ENCODE data around the gene SPEF1. TPM values are rescaled to one million over a fixed set of nuclear protein-coding genes. Genes with fewer than 3 reads are reported as not detected.

The SPEF1 gene
- total and polyA plus RNA-seq, 2 of the 13 experiments (the other 11 are each of a cell fraction or from before 2014, with no cell fraction given): 0.11 to 0.27 TPM

DNA sequence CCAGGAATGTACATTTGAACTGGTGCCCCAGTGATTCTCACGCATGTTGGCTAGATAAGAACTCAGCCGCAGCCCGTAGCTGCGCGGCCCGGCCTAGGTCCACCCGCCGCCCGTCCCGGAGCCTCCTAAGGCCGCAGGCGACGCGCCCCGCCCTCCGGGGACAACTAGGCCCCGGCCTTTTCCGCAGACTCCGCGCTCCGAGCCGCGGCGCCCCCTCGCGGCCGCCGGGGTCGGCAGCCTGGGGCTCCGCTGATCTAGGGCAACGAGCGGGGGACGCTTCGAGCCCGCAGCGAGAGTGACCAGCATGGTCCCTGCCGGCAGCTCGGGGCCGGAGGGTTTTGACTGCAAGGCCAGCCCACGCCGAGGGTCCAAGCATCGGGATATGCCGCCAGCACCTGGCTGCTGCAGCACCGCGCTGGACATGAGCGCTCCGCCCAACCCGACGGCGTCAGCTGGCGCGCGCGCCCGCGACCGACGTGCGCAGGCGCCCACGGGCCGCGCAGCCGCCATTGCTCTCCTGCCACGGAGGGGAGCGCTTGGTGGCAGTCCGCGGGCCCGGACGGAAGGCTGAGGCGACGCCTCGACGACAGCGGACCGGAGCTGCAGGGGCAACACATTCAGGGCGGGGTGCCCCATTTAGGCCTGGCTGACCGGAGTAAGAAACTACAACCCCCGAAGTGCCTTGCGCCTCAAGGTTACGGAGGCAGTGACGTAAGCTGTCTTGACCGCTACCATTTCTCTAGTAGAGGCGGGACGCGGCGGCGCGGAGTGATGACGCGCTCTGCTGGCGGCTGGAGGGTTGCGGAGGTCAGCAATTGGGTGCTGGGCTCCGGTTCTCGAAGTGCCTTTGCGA is 39.0 kb upstream of the SPEF1 start, which contains the start of gene AP5S1 (continued):
- peak; percentile 95 for TF ChIP-seq RFXAP (CRISPR knock-in tag; IDR thresholded peaks at IDR 0.05; ENCODE audit: borderline replicate concordance)
- peak; percentile 89 for TF ChIP-seq YEATS2 (CRISPR knock-in tag; IDR thresholded peaks at IDR 0.05; ENCODE audit: borderline replicate concordance)
- peak; percentile 93 for TF ChIP-seq KLF11 (CRISPR knock-in tag; IDR thresholded peaks at IDR 0.05)
- TF ChIP-seq, protein P1, sequence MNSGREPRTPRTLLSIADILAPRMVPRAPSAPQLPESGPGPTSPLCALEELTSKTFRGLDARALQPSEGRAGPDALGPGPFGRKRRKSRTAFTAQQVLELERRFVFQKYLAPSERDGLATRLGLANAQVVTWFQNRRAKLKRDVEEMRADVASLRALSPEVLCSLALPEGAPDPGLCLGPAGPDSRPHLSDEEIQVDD (CRISPR knock-in tag; IDR thresholded peaks at IDR 0.05; ENCODE audit: borderline replicate concordance): peak; percentile 93
- TF ChIP-seq SRSF1 (optimal IDR thresholded peaks at IDR 0.05; ENCODE audit: low read depth, low read length): peak; percentile 84
- peak; percentile 76 for TF ChIP-seq HIVEP1 (CRISPR knock-in tag; IDR thresholded peaks at IDR 0.05)
- no peak; the same call in none of the 2 replicates for TF ChIP-seq ZFP36L2 (CRISPR knock-in tag; IDR thresholded peaks at IDR 0.05)
- peak; percentile 98 for TF ChIP-seq ZIK1 (CRISPR knock-in tag; IDR thresholded peaks at IDR 0.05; ENCODE audit: borderline replicate concordance, low read depth)
- TF ChIP-seq ETV6 (CRISPR knock-in tag; conservative IDR thresholded peaks at IDR 0.05): peak; percentile 98
- no peak for TF ChIP-seq REXO4 (CRISPR knock-in tag; IDR thresholded peaks at IDR 0.05; ENCODE audit: borderline replicate concordance)
- TF ChIP-seq ZFP62 (CRISPR knock-in tag; IDR thresholded peaks at IDR 0.05): peak; percentile 96
- TF ChIP-seq, protein P2, sequence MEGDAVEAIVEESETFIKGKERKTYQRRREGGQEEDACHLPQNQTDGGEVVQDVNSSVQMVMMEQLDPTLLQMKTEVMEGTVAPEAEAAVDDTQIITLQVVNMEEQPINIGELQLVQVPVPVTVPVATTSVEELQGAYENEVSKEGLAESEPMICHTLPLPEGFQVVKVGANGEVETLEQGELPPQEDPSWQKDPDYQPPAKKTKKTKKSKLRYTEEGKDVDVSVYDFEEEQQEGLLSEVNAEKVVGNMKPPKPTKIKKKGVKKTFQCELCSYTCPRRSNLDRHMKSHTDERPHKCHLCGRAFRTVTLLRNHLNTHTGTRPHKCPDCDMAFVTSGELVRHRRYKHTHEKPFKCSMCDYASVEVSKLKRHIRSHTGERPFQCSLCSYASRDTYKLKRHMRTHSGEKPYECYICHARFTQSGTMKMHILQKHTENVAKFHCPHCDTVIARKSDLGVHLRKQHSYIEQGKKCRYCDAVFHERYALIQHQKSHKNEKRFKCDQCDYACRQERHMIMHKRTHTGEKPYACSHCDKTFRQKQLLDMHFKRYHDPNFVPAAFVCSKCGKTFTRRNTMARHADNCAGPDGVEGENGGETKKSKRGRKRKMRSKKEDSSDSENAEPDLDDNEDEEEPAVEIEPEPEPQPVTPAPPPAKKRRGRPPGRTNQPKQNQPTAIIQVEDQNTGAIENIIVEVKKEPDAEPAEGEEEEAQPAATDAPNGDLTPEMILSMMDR (CRISPR knock-in tag; IDR thresholded peaks at IDR 0.05): peak; percentile 97
- TF ChIP-seq, protein P3, sequence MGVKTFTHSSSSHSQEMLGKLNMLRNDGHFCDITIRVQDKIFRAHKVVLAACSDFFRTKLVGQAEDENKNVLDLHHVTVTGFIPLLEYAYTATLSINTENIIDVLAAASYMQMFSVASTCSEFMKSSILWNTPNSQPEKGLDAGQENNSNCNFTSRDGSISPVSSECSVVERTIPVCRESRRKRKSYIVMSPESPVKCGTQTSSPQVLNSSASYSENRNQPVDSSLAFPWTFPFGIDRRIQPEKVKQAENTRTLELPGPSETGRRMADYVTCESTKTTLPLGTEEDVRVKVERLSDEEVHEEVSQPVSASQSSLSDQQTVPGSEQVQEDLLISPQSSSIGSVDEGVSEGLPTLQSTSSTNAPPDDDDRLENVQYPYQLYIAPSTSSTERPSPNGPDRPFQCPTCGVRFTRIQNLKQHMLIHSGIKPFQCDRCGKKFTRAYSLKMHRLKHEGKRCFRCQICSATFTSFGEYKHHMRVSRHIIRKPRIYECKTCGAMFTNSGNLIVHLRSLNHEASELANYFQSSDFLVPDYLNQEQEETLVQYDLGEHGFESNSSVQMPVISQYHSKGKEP (CRISPR knock-in tag; IDR thresholded peaks at IDR 0.05): peak; percentile 84
- TF ChIP-seq ZFX (CRISPR knock-in tag; IDR thresholded peaks at IDR 0.05; ENCODE audit: low read depth): peak; percentile 100
- TF ChIP-seq ZNF354B (CRISPR knock-in tag; IDR thresholded peaks at IDR 0.05): peak; percentile 76
- TF ChIP-seq FOXK1 (CRISPR knock-in tag; IDR thresholded peaks at IDR 0.05; ENCODE audit: borderline replicate concordance, low read depth): peak; percentile 86
- TF ChIP-seq ZNF496 (CRISPR knock-in tag; IDR thresholded peaks at IDR 0.05; ENCODE audit: insufficient replicate concordance): no peak
- peak; percentile 97 for TF ChIP-seq BRD4 (CRISPR knock-in tag; IDR thresholded peaks at IDR 0.05)
- peak; percentile 98 for TF ChIP-seq TBP (CRISPR knock-in tag; IDR thresholded peaks at IDR 0.05)
- peak; percentile 72 for TF ChIP-seq NFYC (CRISPR knock-in tag; IDR thresholded peaks at IDR 0.05)
- TF ChIP-seq STAT5B (CRISPR knock-in tag; IDR thresholded peaks at IDR 0.05): peak; percentile 78; the same call in 1 of the 2 replicates
- TF ChIP-seq ZNF430 (CRISPR knock-in tag; IDR thresholded peaks at IDR 0.05): peak; percentile 83; the same call in 1 of the 2 replicates
- TF ChIP-seq, protein P4, sequence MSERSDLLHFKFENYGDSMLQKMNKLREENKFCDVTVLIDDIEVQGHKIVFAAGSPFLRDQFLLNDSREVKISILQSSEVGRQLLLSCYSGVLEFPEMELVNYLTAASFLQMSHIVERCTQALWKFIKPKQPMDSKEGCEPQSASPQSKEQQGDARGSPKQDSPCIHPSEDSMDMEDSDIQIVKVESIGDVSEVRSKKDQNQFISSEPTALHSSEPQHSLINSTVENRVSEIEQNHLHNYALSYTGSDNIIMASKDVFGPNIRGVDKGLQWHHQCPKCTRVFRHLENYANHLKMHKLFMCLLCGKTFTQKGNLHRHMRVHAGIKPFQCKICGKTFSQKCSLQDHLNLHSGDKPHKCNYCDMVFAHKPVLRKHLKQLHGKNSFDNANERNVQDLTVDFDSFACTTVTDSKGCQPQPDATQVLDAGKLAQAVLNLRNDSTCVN (CRISPR knock-in tag; IDR thresholded peaks at IDR 0.05; ENCODE audit: borderline replicate concordance): peak; percentile 68; the same call in 1 of the 2 replicates
- peak; percentile 88 for TF ChIP-seq MEF2D (CRISPR knock-in tag; IDR thresholded peaks at IDR 0.05)
- peak; percentile 92 for TF ChIP-seq ZNF773 (CRISPR knock-in tag; IDR thresholded peaks at IDR 0.05; ENCODE audit: borderline replicate concordance)
- peak; percentile 72; the same call in 1 of the 2 replicates for TF ChIP-seq CEBPB (IDR thresholded peaks at IDR 0.05; ENCODE audit: borderline replicate concordance, low read depth, low read length)
